DND-41 (cell line): ENCODE results near the gene SLC9A2.

Experiments used
- EZH2 ChIP-seq: IDR thresholded peaks from 3 replicates; pipeline ENCODE4 v1.6.1; 2012; ENCODE audit warnings: borderline replicate concordance, low read depth, mild to moderate bottlenecking, moderate library complexity, low read length, inconsistent platforms; ENCODE audit not compliant: severe bottlenecking
- TF ChIP-seq, protein P1 (sequence below): IDR thresholded peaks from 2 replicates; pipeline ENCODE4 v1.5.1; 2012; ENCODE audit warnings: borderline replicate concordance, low read length, moderate library complexity, mild to moderate bottlenecking; ENCODE audit not compliant: poor library complexity, severe bottlenecking; ENCODE audit errors: extremely low read depth

DNA sequence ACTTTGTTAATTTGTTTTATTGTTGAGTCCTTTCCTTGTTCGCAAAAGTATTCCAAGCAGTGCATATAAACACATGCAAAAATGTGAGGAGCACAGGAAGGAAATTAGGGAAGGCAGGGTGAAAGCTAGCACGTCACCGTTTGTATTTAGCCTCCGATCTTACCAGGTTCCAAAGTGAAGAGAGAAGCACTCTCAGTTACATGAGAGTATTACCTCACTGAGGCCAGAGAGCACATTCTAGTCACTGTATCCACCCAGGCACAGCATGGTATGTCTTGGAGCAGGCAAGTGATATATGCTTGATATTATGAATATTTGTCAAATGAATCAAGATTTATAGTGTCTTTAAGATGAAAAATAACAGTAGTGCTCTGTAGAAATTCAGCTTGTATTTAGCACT lies 135.9 kb downstream of the SLC9A2 start:
- TF ChIP-seq, protein P1, sequence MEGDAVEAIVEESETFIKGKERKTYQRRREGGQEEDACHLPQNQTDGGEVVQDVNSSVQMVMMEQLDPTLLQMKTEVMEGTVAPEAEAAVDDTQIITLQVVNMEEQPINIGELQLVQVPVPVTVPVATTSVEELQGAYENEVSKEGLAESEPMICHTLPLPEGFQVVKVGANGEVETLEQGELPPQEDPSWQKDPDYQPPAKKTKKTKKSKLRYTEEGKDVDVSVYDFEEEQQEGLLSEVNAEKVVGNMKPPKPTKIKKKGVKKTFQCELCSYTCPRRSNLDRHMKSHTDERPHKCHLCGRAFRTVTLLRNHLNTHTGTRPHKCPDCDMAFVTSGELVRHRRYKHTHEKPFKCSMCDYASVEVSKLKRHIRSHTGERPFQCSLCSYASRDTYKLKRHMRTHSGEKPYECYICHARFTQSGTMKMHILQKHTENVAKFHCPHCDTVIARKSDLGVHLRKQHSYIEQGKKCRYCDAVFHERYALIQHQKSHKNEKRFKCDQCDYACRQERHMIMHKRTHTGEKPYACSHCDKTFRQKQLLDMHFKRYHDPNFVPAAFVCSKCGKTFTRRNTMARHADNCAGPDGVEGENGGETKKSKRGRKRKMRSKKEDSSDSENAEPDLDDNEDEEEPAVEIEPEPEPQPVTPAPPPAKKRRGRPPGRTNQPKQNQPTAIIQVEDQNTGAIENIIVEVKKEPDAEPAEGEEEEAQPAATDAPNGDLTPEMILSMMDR = no peak
- TF ChIP-seq EZH2 = no peak
